ENCODE data around the gene ATG4B. TPM values are rescaled to one million over a fixed set of nuclear protein-coding genes. Genes with fewer than 3 reads are reported as not detected.

The ATG4B gene
- total RNA-seq, 2 experiments from 2014 or later: 84.1 to 87.1 TPM

DNA sequence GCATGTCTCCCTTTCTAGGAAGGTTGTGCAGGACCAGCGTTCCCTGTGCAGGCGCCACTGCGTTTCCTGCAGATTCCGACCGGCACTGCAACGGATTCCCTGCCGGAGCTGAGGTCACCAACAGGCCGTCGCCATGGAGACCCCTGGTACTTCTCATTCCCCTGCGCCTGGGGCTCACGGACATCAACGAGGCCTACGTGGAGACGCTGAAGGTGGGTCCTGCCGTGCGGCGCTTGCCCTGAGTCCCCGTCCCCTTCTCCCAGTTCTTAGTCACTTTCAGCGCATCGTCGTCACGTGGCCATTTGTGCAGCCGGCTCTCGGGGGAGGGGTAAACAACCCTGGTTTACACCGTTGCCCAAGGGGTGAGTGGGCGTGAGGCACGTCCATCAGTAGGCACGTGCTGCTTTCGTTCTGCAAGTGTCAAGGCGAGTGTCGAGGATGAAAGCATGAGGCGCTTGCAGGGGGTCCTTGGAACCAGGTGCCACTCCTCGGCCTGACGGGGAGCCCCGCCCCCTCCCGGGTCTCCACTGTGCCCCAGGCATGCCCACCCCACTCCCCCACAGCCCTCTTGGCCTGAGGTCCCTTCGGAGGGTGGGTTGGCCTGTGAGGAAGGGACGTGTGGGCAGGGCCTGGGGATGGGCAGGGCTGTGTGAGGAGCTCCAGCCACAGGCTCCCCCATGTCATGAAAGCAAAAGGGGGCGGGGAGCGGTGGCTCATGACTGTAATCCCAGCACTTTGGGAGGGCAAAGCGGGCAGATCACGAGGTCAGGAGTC lies 29.3 kb downstream of the ATG4B start:
- Mint-ChIP-seq H3K9me3 (no peaks in the 10 kb centered on the region), H3K4me3 (no peak overlapping the region), H3K27me3 (no peaks in the 10 kb centered on the region), H3K27ac (no peak overlapping the region), H3K4me1 (peaks cover 9% of the 10 kb centered on the region), H3K36me3 (ENCODE audit: low read depth) (peaks cover 9% of the 10 kb centered on the region)
- POLR2A ChIA-PET: no interaction called here
- CTCF ChIA-PET: no interaction called here
- DNase-seq: no peak

DNA sequence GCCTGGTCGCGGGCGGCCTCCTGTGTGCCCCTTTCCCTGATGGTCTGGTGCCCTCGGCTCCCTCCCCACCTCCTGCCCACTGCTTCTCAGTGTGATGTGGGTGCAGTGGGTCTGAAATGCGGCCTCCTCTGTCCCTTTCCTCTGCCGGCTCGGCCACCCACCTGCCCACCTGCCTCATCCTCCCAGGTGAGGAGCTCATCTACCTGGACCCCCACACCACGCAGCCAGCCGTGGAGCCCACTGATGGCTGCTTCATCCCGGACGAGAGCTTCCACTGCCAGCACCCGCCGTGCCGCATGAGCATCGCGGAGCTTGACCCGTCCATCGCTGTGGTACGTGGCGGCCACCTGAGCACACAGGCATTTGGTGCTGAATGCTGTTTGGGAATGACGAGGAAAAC lies 30.9 kb downstream of the ATG4B start:
- Mint-ChIP-seq H3K4me3 (no peak overlapping the region), H3K27me3 (no peaks in the 10 kb centered on the region), H3K27ac (no peak overlapping the region), H3K36me3 (ENCODE audit: low read depth) (peaks cover 9% of the 10 kb centered on the region), H3K9me3 (no peaks in the 10 kb centered on the region), H3K4me1 (peaks cover 16% of the 10 kb centered on the region)
- no peak for DNase-seq
- ChIA-PET CTCF (interaction anchor here (2.2 kb wide), 1 partner anchor 210 kb away, joined by 7 read pairs; no protein-coding TSS in a partner anchor), POLR2A (no interaction called here)

DNA sequence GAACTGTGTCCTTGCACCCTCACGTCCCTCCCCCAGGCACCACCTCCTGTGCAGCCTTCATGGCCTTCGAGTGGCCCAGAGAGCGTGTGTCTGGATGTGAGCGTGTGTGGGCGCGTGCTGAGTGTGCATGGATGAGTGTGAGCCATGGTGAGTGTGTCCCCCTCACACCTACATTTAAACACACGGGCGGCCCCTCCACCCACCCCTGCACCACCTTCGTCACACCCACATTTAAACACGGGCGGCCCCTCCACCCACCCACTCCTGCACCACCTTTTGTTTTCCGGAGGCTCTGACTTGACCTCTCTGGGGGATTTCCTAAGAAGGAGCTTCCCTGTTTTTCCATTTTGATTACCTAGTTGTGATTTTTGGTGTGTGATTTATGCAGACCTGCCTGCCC lies 31.3 kb downstream of the ATG4B start:
- Mint-ChIP-seq H3K4me3 (no peak overlapping the region), H3K4me1 (peaks cover 20% of the 10 kb centered on the region), H3K9me3 (no peaks in the 10 kb centered on the region), H3K27me3 (no peaks in the 10 kb centered on the region), H3K27ac (no peak overlapping the region), H3K36me3 (ENCODE audit: low read depth) (peaks cover 9% of the 10 kb centered on the region)
- ChIA-PET CTCF (interaction anchor here (2.2 kb wide), 1 partner anchor 210 kb away, joined by 7 read pairs; no protein-coding TSS in a partner anchor), POLR2A (no interaction called here)
- no peak for DNase-seq

DNA sequence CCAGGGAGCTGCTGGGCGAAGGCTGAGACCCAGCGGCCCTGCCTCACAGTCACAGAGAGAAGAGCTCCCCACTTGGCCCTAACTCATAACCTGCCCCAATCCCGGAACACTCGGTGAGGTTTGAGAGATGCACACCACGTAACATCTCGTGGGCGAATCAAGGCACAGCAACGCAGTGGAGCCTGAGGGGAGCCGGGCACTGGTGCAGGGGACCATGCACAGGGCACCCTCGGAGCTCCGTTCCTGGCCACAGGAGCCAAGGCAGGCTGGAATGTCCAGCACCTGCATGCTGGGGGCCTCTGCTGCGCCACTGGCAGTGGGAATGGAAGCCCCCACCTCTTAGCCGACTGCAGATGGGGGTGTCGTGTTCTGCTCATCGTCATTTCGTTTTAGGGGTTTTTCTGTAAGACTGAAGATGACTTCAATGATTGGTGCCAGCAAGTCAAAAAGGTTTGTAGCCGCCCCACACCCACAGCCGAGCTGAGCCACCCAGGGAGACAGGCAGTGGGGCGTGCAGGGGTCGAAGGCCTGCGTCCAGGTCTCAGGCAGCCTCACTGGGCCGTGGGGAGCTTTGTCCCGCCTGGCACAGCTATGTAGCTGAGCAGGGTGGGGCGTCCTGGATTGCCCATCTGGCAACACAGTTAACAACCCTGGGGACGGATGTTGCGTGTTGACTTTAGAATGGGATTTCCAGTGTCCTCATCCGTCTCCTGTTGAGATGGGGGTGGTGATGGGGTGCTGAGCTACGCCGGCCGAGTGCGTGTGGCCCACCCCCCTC lies 33.0 kb downstream of the ATG4B start:
- Mint-ChIP-seq H3K27me3 (no peaks in the 10 kb centered on the region), H3K36me3 (ENCODE audit: low read depth) (peaks cover 13% of the 10 kb centered on the region), H3K4me3 (no peak overlapping the region), H3K4me1 (peaks cover 16% of the 10 kb centered on the region), H3K27ac (no peak overlapping the region), H3K9me3 (no peaks in the 10 kb centered on the region)
- ChIA-PET CTCF (no interaction called here), POLR2A (interaction anchor here (0.6 to 1.3 kb wide), 2 partner anchors 17 to 42 kb away, joined by 3 read pairs; partner anchors contain the start of gene DTYMK)
- DNase-seq: no peak

DNA sequence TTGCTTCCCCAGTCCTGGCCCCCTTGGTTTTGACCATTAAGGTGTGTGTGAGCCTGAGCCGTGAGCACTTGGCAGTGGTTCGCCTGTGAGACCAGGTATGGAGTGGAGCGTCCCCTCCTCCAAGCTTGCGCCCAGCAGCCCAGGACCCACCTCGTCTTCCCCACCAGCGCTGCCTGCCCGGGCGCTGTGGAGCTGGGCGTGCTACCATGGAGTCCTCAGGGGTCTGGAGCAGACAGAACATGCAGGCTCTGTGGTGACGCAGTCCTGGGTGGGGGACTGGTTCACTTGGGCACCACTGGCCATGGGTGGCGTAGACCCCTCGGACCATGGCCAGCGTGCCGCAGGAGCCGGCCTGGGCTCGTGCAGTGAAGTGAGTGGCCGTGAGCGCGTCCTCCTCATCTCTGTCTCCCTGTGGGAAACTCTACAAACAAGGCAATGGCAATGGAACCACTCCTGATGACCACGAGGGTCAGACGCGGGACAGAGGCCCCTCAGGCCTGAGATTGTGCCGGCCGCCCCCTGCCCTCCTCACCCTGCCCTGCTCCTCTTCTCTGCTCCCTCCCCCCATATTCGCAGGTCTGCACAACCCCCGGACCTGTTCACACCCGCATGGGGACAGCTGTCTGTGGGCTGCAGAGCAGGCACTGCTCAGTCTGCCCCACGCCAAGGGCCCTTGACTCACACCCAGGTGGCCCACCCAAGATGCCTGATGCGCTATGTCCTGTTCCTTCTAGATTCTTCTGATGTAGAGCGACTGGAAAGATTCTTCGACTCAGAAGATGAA lies 34.2 kb downstream of the ATG4B start:
- Mint-ChIP-seq H3K27me3 (no peaks in the 10 kb centered on the region), H3K9me3 (no peaks in the 10 kb centered on the region), H3K4me1 (peaks cover 13% of the 10 kb centered on the region), H3K36me3 (ENCODE audit: low read depth) (peaks cover 20% of the 10 kb centered on the region), H3K4me3 (no peak overlapping the region), H3K27ac (no peak overlapping the region)
- no peak for DNase-seq
- ChIA-PET POLR2A (interaction anchor here (1.1 to 1.5 kb wide), 2 partner anchors 9 to 15 kb away, joined by 4 read pairs; partner anchors contain the start of gene DTYMK), CTCF (no interaction called here)

DNA sequence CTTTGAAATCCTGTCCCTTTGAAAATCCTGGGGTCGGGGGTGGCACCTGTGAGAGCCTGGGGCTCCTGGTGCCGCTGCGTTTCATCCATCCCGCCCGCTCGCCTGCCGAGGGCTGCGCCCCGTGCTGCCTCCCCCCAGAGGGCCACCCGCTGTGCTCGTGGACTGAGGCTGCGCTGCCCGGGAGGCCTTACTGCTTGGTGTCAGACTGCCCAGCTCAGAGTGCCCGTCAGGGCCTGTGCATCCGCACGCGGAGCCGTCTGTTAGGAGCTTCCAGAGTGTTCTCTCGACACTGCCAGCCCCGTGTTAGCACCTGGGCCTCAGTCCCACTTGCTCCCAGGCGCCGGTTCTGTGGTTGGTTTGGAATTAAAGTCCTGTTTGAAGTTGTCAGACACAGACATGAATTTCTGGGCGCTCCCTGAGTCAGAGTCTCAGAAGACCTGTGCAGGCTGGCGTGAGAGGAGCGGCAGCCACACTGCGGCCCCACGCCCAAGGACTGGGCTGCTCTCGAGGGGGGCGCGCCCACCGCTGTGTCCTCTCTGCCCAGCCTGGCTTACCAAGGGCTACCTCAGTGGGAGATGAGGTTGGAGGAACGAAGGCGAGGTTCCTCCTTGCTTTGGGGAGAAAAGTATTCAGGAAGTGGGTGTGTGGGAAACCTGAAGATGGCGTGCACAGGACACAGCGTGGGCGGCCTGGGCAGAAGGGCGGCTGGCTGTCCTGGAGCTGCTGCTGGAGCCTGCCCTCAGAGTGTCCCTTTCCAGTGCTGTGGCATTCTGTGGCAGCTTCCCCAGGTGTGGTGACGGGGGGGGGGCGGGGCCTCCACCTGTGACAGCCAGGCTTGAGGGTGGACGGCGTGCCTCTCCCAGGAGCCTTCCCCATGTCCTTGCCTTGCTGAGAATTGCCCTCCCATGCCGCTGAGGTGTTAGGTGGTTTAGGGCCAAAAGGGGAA lies 35.0 kb downstream of the ATG4B start:
- no peaks in the 10 kb centered on the region for H3K27me3 Mint-ChIP-seq
- H3K4me1 Mint-ChIP-seq: peaks cover 13% of the 10 kb centered on the region
- no peak for DNase-seq
- H3K9me3 Mint-ChIP-seq: no peaks in the 10 kb centered on the region
- no peak overlapping the region for H3K27ac Mint-ChIP-seq
- CTCF ChIA-PET: no interaction called here
- peaks cover 26% of the 10 kb centered on the region for H3K36me3 Mint-ChIP-seq (ENCODE audit: low read depth)
- POLR2A ChIA-PET: interaction anchor here (1.1 to 1.5 kb wide), 2 partner anchors 8 to 14 kb away, joined by 4 read pairs; partner anchors contain the start of gene DTYMK
- no peak overlapping the region for H3K4me3 Mint-ChIP-seq

DNA sequence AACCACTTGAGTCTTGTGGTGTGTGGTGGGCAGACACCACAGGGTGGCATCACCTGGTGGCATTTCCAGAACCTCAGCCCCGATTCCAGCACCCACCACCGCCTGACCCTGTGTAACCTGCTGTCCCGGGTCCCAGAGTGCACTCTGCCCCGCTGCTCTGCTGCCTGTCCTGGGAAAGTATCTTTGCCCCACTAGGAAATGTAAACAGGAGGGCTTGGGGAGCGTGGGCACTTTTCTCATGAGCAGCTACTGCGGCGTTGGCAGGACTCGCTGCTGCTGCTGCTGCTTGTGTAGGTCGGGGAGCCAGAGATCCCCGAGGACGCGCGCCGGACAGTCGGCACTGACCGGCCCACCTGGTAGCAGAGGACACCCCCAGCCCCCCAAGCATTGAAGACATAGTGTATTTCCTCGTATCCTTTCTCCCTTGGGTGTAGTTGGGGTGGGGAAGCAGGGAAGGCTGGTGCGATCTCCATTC lies 35.7 kb downstream of the ATG4B start:
- H3K27me3 Mint-ChIP-seq: no peaks in the 10 kb centered on the region
- H3K4me1 Mint-ChIP-seq: peaks cover 13% of the 10 kb centered on the region
- H3K4me3 Mint-ChIP-seq: no peak overlapping the region
- ChIA-PET POLR2A (interaction anchor here (1.5 kb wide), 1 partner anchor 14 kb away, joined by 4 read pairs; the partner anchor contains the start of gene DTYMK), CTCF (no interaction called here)
- no peak for DNase-seq
- peaks cover 28% of the 10 kb centered on the region for H3K36me3 Mint-ChIP-seq (ENCODE audit: low read depth)
- no peak overlapping the region for H3K27ac Mint-ChIP-seq
- no peaks in the 10 kb centered on the region for H3K9me3 Mint-ChIP-seq

DNA sequence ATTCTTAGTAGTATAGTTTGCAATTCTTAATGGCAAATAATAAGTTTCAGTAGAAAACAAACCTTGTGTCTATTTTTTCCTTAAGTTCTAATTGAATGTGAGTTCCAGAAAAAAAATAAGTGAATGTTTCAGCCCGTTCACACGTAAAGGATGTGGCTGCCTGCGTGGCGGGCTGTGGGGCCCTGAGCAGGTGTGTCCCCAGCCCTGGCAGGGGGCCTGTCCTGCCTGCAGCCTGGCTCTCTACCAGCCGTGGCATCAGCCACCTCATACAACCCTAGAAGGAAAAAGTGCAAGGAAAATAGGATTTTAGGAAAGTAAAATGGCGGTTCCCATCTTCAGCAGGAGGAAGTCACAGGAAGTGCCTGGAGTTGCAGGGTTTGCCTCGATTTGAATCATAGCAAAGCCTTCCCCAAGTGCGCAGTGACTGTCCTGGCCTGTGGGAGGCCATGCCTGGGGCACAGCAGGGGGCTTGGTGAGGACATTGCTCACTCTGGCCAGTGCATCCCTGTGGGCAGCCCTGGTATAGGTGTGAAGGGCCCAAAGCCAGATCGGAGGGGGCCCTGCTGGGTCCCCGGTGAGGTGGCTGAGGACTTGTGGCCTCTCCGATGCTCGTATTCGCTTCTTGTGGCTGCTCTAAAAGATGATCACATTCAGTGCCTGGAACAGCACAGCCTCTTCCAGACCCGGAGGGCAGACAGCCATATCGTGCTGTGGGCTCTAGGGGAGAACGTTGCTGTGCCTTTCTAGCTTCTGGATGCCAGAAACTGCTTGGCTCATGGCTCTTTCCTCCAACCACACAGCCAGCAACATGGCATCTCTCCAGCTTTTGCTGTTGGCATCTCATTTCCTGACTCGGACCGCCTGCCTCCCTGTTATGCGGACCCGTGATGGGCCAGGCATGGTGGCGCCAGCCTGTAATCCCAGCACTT lies 36.6 kb downstream of the ATG4B start:
- POLR2A ChIA-PET: no interaction called here
- H3K4me3 Mint-ChIP-seq: no peak overlapping the region
- peaks cover 31% of the 10 kb centered on the region for H3K36me3 Mint-ChIP-seq (ENCODE audit: low read depth)
- H3K9me3 Mint-ChIP-seq: no peaks in the 10 kb centered on the region
- no peak overlapping the region for H3K27ac Mint-ChIP-seq
- H3K4me1 Mint-ChIP-seq: peaks cover 13% of the 10 kb centered on the region
- no peaks in the 10 kb centered on the region for H3K27me3 Mint-ChIP-seq
- CTCF ChIA-PET: no interaction called here
- DNase-seq: no peak

DNA sequence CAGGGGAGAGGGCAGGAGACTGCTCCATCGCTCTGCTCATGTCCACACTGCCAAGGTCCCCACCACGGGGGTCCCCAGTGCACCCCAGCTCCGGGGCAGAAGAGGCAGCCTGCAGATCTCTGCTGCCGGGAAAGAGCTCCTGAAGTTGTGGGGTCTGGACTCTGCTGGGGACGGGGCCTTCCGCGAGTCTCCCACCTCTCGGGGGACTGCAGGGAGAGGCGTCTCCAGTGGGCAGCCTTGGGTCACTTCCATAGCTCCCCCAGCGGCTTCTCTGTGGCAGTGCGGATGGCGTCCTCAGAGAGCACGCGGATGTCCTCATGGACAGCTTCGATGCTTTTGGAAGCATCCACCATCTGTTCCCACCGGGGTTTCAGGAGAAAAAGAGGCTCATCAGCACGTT lies 38.4 kb downstream of the ATG4B start:
- Mint-ChIP-seq H3K36me3 (ENCODE audit: low read depth) (peaks cover 34% of the 10 kb centered on the region), H3K4me3 (no peak overlapping the region), H3K9me3 (no peaks in the 10 kb centered on the region), H3K27me3 (no peaks in the 10 kb centered on the region), H3K27ac (no peak overlapping the region), H3K4me1 (peaks cover 17% of the 10 kb centered on the region)
- ChIA-PET POLR2A (interaction anchor here (1.4 kb wide), 1 partner anchor 11 kb away, joined by 7 read pairs; the partner anchor contains the start of gene DTYMK), CTCF (no interaction called here)
- no peak for DNase-seq

DNA sequence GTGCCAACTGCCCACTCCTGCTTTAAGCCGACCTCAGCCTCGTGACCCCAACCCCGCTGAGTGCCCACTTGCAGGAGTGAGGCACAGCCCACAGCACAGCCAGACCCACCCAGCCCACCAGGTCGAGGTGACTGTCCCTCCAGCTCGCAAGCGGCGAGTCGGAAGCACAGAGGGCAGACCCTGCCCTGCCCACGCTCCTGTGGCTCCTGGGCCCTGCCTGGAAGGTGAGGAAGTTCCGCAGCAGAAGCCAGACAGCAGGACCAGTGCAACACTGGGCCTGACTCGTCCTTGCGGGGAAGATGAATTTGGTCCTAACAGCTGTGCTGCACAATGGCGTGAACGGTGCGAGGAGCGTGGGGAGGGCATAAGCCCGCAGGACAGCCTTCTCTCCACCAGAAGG lies 39.2 kb downstream of the ATG4B start:
- H3K36me3 Mint-ChIP-seq (ENCODE audit: low read depth): peaks cover 42% of the 10 kb centered on the region
- no peak overlapping the region for H3K4me3 Mint-ChIP-seq
- no peak overlapping the region for H3K27ac Mint-ChIP-seq
- H3K27me3 Mint-ChIP-seq: no peaks in the 10 kb centered on the region
- H3K4me1 Mint-ChIP-seq: peaks cover 19% of the 10 kb centered on the region
- H3K9me3 Mint-ChIP-seq: no peaks in the 10 kb centered on the region
- no peak for DNase-seq
- POLR2A ChIA-PET: no interaction called here
- CTCF ChIA-PET: no interaction called here

DNA sequence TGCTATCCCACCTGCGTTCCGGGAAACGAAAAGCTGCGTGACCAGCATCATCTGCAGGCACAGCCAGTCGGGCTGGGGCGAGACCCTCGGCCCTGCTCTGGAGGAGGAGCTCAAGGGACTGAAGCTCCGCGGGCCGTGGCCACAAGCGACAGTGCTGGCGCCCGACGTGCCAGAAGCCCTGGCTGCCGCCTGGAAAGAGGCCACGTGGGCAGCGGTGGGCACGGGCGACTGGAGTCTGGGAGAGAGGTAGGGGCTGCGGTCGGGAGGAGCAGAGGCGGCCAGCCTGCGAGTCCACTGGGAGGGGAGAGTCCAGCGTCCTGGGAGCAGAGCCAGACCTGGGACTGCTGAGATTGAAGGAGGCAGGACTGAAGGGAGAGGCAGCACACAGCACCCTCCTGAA lies 39.9 kb downstream of the ATG4B start:
- no peaks in the 10 kb centered on the region for H3K9me3 Mint-ChIP-seq
- H3K36me3 Mint-ChIP-seq (ENCODE audit: low read depth): peaks cover 49% of the 10 kb centered on the region
- H3K4me1 Mint-ChIP-seq: peaks cover 21% of the 10 kb centered on the region
- no peak overlapping the region for H3K27ac Mint-ChIP-seq
- H3K4me3 Mint-ChIP-seq: no peak overlapping the region
- no peaks in the 10 kb centered on the region for H3K27me3 Mint-ChIP-seq
- no peak for DNase-seq
- POLR2A ChIA-PET: interaction anchor here (1.8 kb wide), 1 partner anchor 10 kb away, joined by 7 read pairs; the partner anchor contains the start of gene DTYMK
- CTCF ChIA-PET: no interaction called here
